HL-60 (cell line): ENCODE measurements around the gene PNMA6E.

Experiments used
- DNase-seq, 2 experiments: peaks; one replicate each; pipeline ENCODE4 v3.0.0-alpha.2; 2010 to 2020; ENCODE audit warnings: low read depth in 1 of 2, low spot score in 1 of 2
- H3K27ac ChIP-seq: fragments of 250-450 bp; sonication (Bioruptor Pico); replicated peaks from 2 replicates; pipeline ENCODE4 v1.5.1; 2020; ENCODE audit warnings: mild to moderate bottlenecking, moderate library complexity
- H3K27me3 ChIP-seq: fragments of 250-450 bp; sonication (Bioruptor Pico); 2 replicates; pipeline ENCODE4 v1.5.1; 2021; ENCODE audit warnings: mild to moderate bottlenecking, moderate library complexity; ENCODE audit not compliant: insufficient read depth, poor library complexity, severe bottlenecking
- H3K4me3 ChIP-seq: replicated peaks from 2 replicates; pipeline ENCODE4 v1.5.1; 2011; ENCODE audit warnings: mild to moderate bottlenecking, control low read depth, low read length; ENCODE audit not compliant: insufficient read depth
- GABPA ChIP-seq: IDR thresholded peaks from 2 replicates; pipeline ENCODE4 v1.6.1; 2012; ENCODE audit warnings: low read depth
- POLR2AphosphoS5 ChIP-seq: IDR thresholded peaks from 2 replicates; pipeline ENCODE4 v1.6.1; 2012; ENCODE audit warnings: low read depth
- REST ChIP-seq: IDR thresholded peaks from 2 replicates; pipeline ENCODE4 v1.6.1; 2012; ENCODE audit warnings: low read depth; ENCODE audit not compliant: insufficient replicate concordance
- SPI1 ChIP-seq: IDR thresholded peaks from 2 replicates; pipeline ENCODE4 v1.6.1; 2012; ENCODE audit warnings: low read depth, mild to moderate bottlenecking, borderline replicate concordance
- TF ChIP-seq, protein P1 (sequence below): IDR thresholded peaks from one replicate; pipeline ENCODE4 v1.5.1; 2011; ENCODE audit warnings: low read length, control low read depth, inconsistent platforms; ENCODE audit not compliant: insufficient read depth

PNMA6E gene

GRCh38 chrX:153445106-153445855 is 44.1 kb upstream of the PNMA6E start:
- H3K27me3 ChIP-seq: no peaks in the 10 kb centered on the region
- no peak for DNase-seq
- TF ChIP-seq REST: no peak
- TF ChIP-seq, protein P1, sequence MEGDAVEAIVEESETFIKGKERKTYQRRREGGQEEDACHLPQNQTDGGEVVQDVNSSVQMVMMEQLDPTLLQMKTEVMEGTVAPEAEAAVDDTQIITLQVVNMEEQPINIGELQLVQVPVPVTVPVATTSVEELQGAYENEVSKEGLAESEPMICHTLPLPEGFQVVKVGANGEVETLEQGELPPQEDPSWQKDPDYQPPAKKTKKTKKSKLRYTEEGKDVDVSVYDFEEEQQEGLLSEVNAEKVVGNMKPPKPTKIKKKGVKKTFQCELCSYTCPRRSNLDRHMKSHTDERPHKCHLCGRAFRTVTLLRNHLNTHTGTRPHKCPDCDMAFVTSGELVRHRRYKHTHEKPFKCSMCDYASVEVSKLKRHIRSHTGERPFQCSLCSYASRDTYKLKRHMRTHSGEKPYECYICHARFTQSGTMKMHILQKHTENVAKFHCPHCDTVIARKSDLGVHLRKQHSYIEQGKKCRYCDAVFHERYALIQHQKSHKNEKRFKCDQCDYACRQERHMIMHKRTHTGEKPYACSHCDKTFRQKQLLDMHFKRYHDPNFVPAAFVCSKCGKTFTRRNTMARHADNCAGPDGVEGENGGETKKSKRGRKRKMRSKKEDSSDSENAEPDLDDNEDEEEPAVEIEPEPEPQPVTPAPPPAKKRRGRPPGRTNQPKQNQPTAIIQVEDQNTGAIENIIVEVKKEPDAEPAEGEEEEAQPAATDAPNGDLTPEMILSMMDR: no peak
- no peak for TF ChIP-seq SPI1
- no peak for TF ChIP-seq GABPA
- no peak for TF ChIP-seq POLR2AphosphoS5
- H3K27ac ChIP-seq: no peak overlapping the region
- H3K4me3 ChIP-seq: no peak overlapping the region

DNA sequence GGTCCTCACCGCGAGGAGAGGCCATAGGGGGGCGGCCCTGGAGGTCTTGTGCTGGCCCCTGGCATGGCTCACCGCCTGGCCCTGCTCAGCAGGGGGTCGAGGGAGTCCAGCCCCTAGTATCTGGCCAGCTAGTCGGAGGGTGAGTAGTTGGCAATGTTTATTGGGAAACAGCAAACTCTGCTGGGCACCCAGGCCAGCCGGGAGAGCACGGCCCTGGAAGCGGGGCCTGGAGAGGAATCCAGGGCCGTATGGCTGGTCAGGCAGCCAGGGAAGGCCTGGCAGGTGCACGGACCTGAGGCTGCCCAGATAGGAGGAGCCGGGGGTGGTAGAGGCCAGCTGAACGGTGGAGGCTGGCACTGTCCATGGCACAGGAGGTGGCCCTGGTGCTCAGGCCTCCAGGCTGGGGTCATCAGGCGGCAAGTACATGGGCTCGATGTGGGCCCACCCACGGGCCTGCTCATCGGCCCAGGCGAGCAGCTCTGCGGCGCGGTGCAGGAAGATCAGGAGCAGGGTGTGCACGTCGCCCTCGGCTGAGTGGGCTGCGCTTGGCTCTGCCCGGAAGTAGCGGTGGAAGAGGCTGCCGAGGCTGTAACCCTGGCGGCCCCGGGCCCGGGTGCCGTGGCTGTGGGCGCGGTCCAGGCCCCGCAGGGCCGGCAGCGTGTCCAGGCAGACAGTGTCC is 43.3 kb upstream of the PNMA6E start:
- no peak for DNase-seq
- Histone ChIP-seq H3K4me3 (no peak overlapping the region), H3K27ac (no peak overlapping the region), H3K27me3 (no peaks in the 10 kb centered on the region)
- TF ChIP-seq, protein P1: no peak
- TF ChIP-seq POLR2AphosphoS5: no peak
- TF ChIP-seq REST: no peak
- no peak for TF ChIP-seq GABPA
- TF ChIP-seq SPI1: no peak

- Histone ChIP-seq H3K27me3 (no peaks in the 10 kb centered on the region), H3K27ac (no peak overlapping the region), H3K4me3 (no peak overlapping the region)
- TF ChIP-seq, protein P1: no peak
- TF ChIP-seq POLR2AphosphoS5 (no peak), SPI1 (no peak), GABPA (no peak), REST (no peak)
- DNase-seq: no peak
These were observed 42.6 kb upstream of the PNMA6E start for GRCh38 chrX:153443476-153444332.
